HepG2 (cell line): ENCODE measurements around the gene TBC1D1. TPM values are rescaled to one million over a fixed set of nuclear protein-coding genes. Genes with fewer than 3 reads are reported as not detected.
A peak's percentile ranks its signal among the peaks of the same experiment; 100 is the strongest.

Experiments
- EED ChIP-seq: sonication (generic); formaldehyde crosslinking; IDR thresholded peaks from 2 replicates; pipeline ENCODE4 v1.5.0; 2020; ENCODE audit warnings: mild to moderate bottlenecking, missing genetic modification reagents
- FLYWCH1 ChIP-seq: sonication (generic); formaldehyde crosslinking; IDR thresholded peaks from 2 replicates; pipeline ENCODE4 v1.8.1; 2023; ENCODE audit warnings: mild to moderate bottlenecking, missing genetic modification reagents
- MXI1 ChIP-seq: IDR thresholded peaks from 3 replicates; pipeline ENCODE4 v1.6.1; 2012; ENCODE audit warnings: low read depth, low read length, inconsistent platforms, borderline replicate concordance
- RBFOX2 ChIP-seq: fragments of 200-400 bp; formaldehyde crosslinking; IDR thresholded peaks from 2 replicates; pipeline ENCODE4 v1.6.1; 2017; ENCODE audit warnings: low read depth, mild to moderate bottlenecking, low read length
- RCOR2 ChIP-seq: IDR thresholded peaks from 2 replicates; pipeline ENCODE4 v1.6.1; 2016; ENCODE audit warnings: missing biosample characterization, missing genetic modification reagents
- RXRB ChIP-seq: IDR thresholded peaks from 2 replicates; pipeline ENCODE4 v1.6.1; 2016; ENCODE audit warnings: borderline replicate concordance, missing genetic modification reagents, missing compliant biosample characterization
- ZNF10 ChIP-seq: sonication (generic); formaldehyde crosslinking; IDR thresholded peaks from 2 replicates; pipeline ENCODE4 v1.4.0; 2020; ENCODE audit warnings: mild to moderate bottlenecking, low read depth, missing genetic modification reagents, borderline replicate concordance
- polyA plus RNA-seq, 8 experiments: library from polyadenylated mRNA; depleted of rRNA in 3 of 8; stranded (reverse) in 7 of 8; unstranded in 1 of 8; fragments of >200 nt; fragmentation: Illumina TruSeq in 4 of 8; extraction: Trizol in 4 of 8; gene quantifications; 2 replicates each; pipeline versions ENCODE4 v1.2.1 to v1.2.3, GENCODE V29; 2011 to 2016; ENCODE audit warnings: low read depth in 4 of 8, missing spikeins in 1 of 8, mixed read lengths in 1 of 8; ENCODE audit not compliant: insufficient read depth in 1 of 8
- total RNA-seq, 5 experiments: library from RNA; depleted of rRNA; stranded (reverse); fragments of >200 nt; fragmentation: Illumina TruSeq; extraction: Trizol; gene quantifications; 2 replicates each; pipeline ENCODE4 v1.2.3, GENCODE V29; 2016; ENCODE audit warnings: low read depth in 1 of 5
- TF ChIP-seq, protein P1 (sequence below): sonication (generic); formaldehyde crosslinking; IDR thresholded peaks from 2 replicates; pipeline ENCODE4 v1.8.0; 2022; ENCODE audit warnings: mild to moderate bottlenecking, missing genetic modification reagents, moderate library complexity
- TF ChIP-seq, protein P2 (sequence below): IDR thresholded peaks from 2 replicates; pipeline ENCODE4 v1.6.1; 2016; ENCODE audit warnings: mild to moderate bottlenecking, missing biosample characterization, missing genetic modification reagents
- TF ChIP-seq, protein P3 (sequence below): sonication (generic); formaldehyde crosslinking; IDR thresholded peaks from 2 replicates; pipeline ENCODE4 v1.4.0; 2020; ENCODE audit warnings: missing genetic modification reagents, mild to moderate bottlenecking, borderline replicate concordance
- TF ChIP-seq, protein P4 (sequence below): sonication (generic); formaldehyde crosslinking; conservative IDR thresholded peaks from 2 replicates; pipeline ENCODE4 v1.8.0; 2022; ENCODE audit warnings: missing genetic modification reagents
- TF ChIP-seq, protein P5 (sequence below): sonication (generic); formaldehyde crosslinking; IDR thresholded peaks from 2 replicates; pipeline ENCODE4 v1.8.0; 2022; ENCODE audit warnings: missing genetic modification reagents, mild to moderate bottlenecking, moderate library complexity, borderline replicate concordance
- TF ChIP-seq, protein P6 (sequence below): sonication (generic); formaldehyde crosslinking; IDR thresholded peaks from 2 replicates; pipeline ENCODE4 v1.4.0; 2020; ENCODE audit warnings: missing genetic modification reagents, borderline replicate concordance
- TF ChIP-seq, protein P7 (sequence below): sonication (generic); formaldehyde crosslinking; conservative IDR thresholded peaks from 2 replicates; pipeline ENCODE4 v1.8.0; 2022; ENCODE audit warnings: mild to moderate bottlenecking, moderate library complexity, missing genetic modification reagents
- TF ChIP-seq, protein P8 (sequence below): IDR thresholded peaks from 2 replicates; pipeline ENCODE4 v1.6.1; 2016; ENCODE audit warnings: missing compliant biosample characterization, missing genetic modification reagents, borderline replicate concordance

The TBC1D1 gene
- total and polyA plus RNA-seq, 2 of the 13 experiments (the other 11 are each of a cell fraction or from before 2014, with no cell fraction given): 37.3 to 62.8 TPM

DNA sequence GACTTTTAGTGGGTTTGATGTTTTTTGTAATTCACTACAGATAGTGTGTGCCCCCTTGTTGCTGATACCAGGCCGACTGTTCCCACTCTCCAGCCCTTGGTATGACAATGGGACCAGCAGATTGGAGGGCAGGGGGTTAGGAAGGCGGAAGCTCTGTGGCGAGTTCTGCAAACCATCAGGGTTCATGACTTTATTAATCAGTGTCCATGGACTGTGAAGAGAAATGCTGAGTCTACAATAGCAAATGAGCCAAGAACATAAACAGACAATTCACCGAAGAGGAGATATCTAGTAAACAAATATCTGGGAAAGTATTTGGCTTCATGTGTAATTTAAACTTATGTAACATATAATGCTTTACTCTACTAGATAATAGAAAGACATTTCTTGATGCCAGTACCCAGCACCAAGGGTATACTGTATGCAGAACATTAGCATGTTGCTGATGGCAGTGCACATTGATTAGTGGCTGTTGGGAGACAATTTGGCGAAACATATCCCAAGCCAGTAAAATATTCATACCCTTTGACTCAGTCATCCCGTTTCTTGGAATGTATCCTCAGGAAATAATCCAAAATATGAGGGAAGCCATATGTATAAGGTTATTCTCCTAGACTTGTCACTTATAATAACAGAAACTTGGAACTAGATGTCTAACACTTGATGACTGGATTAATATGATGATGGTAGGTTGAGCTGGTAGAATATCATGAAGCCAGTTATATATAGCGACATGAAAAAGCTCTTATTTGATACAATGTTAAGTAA lies 238.8 kb downstream of the TBC1D1 start (continued):
- TF ChIP-seq, protein P1, sequence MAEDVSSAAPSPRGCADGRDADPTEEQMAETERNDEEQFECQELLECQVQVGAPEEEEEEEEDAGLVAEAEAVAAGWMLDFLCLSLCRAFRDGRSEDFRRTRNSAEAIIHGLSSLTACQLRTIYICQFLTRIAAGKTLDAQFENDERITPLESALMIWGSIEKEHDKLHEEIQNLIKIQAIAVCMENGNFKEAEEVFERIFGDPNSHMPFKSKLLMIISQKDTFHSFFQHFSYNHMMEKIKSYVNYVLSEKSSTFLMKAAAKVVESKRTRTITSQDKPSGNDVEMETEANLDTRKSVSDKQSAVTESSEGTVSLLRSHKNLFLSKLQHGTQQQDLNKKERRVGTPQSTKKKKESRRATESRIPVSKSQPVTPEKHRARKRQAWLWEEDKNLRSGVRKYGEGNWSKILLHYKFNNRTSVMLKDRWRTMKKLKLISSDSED (CRISPR knock-in tag): no peak
- TF ChIP-seq FLYWCH1 (CRISPR knock-in tag): no peak
- peak; percentile 38; the same call in 1 of the 2 replicates for TF ChIP-seq RBFOX2
- TF ChIP-seq, protein P2, sequence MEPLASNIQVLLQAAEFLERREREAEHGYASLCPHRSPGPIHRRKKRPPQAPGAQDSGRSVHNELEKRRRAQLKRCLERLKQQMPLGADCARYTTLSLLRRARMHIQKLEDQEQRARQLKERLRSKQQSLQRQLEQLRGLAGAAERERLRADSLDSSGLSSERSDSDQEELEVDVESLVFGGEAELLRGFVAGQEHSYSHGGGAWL (CRISPR knock-in tag): no peak
- TF ChIP-seq, protein P3, sequence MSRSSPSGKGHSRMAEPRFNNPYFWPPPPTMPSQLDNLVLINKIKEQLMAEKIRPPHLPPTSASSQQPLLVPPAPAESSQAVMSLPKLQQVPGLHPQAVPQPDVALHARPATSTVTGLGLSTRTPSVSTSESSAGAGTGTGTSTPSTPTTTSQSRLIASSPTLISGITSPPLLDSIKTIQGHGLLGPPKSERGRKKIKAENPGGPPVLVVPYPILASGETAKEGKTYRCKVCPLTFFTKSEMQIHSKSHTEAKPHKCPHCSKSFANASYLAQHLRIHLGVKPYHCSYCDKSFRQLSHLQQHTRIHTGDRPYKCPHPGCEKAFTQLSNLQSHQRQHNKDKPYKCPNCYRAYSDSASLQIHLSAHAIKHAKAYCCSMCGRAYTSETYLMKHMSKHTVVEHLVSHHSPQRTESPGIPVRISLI: no peak
- TF ChIP-seq, protein P4, sequence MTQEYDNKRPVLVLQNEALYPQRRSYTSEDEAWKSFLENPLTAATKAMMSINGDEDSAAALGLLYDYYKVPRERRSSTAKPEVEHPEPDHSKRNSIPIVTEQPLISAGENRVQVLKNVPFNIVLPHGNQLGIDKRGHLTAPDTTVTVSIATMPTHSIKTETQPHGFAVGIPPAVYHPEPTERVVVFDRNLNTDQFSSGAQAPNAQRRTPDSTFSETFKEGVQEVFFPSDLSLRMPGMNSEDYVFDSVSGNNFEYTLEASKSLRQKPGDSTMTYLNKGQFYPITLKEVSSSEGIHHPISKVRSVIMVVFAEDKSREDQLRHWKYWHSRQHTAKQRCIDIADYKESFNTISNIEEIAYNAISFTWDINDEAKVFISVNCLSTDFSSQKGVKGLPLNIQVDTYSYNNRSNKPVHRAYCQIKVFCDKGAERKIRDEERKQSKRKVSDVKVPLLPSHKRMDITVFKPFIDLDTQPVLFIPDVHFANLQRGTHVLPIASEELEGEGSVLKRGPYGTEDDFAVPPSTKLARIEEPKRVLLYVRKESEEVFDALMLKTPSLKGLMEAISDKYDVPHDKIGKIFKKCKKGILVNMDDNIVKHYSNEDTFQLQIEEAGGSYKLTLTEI (CRISPR knock-in tag): no peak
- TF ChIP-seq, protein P5, sequence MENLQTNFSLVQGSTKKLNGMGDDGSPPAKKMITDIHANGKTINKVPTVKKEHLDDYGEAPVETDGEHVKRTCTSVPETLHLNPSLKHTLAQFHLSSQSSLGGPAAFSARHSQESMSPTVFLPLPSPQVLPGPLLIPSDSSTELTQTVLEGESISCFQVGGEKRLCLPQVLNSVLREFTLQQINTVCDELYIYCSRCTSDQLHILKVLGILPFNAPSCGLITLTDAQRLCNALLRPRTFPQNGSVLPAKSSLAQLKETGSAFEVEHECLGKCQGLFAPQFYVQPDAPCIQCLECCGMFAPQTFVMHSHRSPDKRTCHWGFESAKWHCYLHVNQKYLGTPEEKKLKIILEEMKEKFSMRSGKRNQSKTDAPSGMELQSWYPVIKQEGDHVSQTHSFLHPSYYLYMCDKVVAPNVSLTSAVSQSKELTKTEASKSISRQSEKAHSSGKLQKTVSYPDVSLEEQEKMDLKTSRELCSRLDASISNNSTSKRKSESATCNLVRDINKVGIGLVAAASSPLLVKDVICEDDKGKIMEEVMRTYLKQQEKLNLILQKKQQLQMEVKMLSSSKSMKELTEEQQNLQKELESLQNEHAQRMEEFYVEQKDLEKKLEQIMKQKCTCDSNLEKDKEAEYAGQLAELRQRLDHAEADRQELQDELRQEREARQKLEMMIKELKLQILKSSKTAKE (CRISPR knock-in tag): no peak
- TF ChIP-seq, protein P6, sequence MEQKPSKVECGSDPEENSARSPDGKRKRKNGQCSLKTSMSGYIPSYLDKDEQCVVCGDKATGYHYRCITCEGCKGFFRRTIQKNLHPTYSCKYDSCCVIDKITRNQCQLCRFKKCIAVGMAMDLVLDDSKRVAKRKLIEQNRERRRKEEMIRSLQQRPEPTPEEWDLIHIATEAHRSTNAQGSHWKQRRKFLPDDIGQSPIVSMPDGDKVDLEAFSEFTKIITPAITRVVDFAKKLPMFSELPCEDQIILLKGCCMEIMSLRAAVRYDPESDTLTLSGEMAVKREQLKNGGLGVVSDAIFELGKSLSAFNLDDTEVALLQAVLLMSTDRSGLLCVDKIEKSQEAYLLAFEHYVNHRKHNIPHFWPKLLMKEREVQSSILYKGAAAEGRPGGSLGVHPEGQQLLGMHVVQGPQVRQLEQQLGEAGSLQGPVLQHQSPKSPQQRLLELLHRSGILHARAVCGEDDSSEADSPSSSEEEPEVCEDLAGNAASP (CRISPR knock-in tag): no peak
- TF ChIP-seq RXRB: no peak
- TF ChIP-seq, protein P7, sequence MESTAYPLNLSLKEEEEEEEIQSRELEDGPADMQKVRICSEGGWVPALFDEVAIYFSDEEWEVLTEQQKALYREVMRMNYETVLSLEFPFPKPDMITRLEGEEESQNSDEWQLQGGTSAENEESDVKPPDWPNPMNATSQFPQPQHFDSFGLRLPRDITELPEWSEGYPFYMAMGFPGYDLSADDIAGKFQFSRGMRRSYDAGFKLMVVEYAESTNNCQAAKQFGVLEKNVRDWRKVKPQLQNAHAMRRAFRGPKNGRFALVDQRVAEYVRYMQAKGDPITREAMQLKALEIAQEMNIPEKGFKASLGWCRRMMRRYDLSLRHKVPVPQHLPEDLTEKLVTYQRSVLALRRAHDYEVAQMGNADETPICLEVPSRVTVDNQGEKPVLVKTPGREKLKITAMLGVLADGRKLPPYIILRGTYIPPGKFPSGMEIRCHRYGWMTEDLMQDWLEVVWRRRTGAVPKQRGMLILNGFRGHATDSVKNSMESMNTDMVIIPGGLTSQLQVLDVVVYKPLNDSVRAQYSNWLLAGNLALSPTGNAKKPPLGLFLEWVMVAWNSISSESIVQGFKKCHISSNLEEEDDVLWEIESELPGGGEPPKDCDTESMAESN (CRISPR knock-in tag): no peak
- TF ChIP-seq ZNF10 (CRISPR knock-in tag): no peak
- TF ChIP-seq, protein P8, sequence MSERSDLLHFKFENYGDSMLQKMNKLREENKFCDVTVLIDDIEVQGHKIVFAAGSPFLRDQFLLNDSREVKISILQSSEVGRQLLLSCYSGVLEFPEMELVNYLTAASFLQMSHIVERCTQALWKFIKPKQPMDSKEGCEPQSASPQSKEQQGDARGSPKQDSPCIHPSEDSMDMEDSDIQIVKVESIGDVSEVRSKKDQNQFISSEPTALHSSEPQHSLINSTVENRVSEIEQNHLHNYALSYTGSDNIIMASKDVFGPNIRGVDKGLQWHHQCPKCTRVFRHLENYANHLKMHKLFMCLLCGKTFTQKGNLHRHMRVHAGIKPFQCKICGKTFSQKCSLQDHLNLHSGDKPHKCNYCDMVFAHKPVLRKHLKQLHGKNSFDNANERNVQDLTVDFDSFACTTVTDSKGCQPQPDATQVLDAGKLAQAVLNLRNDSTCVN: no peak
- TF ChIP-seq RCOR2 (CRISPR knock-in tag): no peak
- no peak for TF ChIP-seq MXI1
- no peak for TF ChIP-seq EED (CRISPR knock-in tag)
